Measurements from ENCODE around the gene TBC1D5. TPM values are rescaled to one million over a fixed set of nuclear protein-coding genes. Genes with fewer than 3 reads are reported as not detected.
A peak's percentile ranks its signal among the peaks of the same experiment; 100 is the strongest.

The TBC1D5 gene
- total RNA-seq, 1 donor from 2014 or later = 106 TPM

DNA sequence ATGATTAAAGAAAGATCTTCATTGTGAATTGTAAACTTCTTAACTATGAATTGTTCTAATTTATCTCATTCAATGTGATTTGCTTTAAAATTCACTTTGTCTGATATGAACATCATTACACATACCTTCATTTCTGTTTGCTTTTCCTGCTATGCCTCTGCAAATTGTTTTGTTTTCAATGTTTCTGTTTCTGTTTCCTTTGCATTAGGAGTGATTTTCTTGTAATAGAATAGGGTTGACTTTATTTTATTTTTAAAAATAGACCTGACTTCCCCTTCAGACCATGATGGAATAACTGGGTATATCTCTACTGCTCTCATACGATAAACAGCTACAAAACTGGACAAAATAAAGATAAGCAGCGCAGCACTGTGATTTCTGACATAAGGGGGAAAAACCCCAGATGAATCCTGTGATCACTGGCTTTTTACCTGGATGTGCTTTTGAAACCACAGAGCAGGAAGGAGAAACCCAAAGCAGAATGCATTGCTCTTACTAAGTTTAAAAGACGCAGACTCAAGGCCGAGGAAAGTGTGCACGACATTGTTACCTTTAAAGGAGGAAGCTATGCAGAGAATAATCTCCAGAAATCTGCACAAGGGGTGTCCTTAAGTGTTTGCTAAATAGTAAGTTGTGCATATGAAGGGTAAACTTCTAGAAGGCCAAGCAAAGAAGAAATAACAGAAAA lies 420.2 kb downstream of the TBC1D5 start:
- Mint-ChIP-seq H3K27ac (no peak overlapping the region), H3K9me3 (peaks cover 3% of the 10 kb centered on the region), H3K4me1 (peaks cover 21% of the 10 kb centered on the region), H3K36me3 (ENCODE audit: low read depth) (peaks cover 22% of the 10 kb centered on the region), H3K27me3 (no peaks in the 10 kb centered on the region), H3K4me3 (peak overlapping the region; percentile 19)
- ChIA-PET POLR2A (no interaction called here), CTCF (no interaction called here)
- ATAC-seq (ENCODE audit: low read depth) (no peak), DNase-seq (no peak)
- intact Hi-C loops (cut with micrococcal nuclease) = no loop called here
- no peak for TF ChIP-seq CTCF (IDR thresholded peaks at IDR 0.05)

DNA sequence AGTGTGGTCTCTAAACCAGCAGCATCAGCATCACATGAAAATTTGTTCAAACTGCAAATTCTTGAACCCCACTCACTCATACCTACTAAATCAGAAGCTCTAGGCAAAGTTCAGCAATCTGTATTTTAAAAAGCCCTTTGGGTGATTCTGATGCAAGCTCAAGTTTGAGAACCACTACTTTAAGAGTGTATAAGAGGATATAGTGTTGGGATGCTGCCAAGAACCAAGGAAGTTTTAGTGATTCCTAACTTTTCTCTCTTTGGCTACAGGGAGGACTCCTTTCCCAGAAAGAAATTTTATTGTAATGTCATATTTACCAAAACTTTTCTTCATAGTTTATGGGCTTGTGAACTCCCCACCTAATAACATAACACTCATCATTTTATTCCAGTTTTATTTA lies 422.2 kb downstream of the TBC1D5 start:
- no peak for TF ChIP-seq CTCF (IDR thresholded peaks at IDR 0.05)
- Mint-ChIP-seq H3K4me1 (peaks cover 21% of the 10 kb centered on the region), H3K9me3 (peaks cover 3% of the 10 kb centered on the region), H3K36me3 (ENCODE audit: low read depth) (peaks cover 36% of the 10 kb centered on the region), H3K4me3 (no peak overlapping the region), H3K27me3 (no peaks in the 10 kb centered on the region), H3K27ac (no peak overlapping the region)
- ChIA-PET POLR2A (no interaction called here), CTCF (no interaction called here)
- no peak for ATAC-seq (ENCODE audit: low read depth)
- no peak for DNase-seq
- intact Hi-C loops (cut with micrococcal nuclease) = no loop called here

DNA sequence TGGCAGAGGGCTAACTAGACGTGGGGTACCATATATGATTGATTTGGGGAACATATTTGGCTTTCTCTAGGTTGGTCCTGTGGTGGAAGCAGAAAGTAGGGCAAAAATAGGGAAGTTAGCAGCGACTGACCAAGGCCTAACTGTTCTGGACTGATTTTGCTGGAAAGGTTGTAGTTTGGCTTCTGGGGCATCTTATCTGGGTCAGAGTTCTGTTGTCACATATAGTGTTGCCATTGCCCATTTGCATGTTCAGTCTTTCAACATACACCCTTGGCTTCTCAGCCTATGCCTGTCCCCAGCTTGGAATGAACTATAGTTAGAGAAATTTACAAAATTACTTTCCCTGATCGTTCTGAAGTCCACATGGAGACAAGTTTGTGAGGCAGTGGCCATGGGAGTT lies 426.5 kb downstream of the TBC1D5 start:
- no peaks in the 10 kb centered on the region for H3K27me3 Mint-ChIP-seq
- H3K27ac Mint-ChIP-seq = no peak overlapping the region
- no peak for TF ChIP-seq CTCF (IDR thresholded peaks at IDR 0.05)
- POLR2A ChIA-PET = no interaction called here
- ATAC-seq (ENCODE audit: low read depth) = no peak
- intact Hi-C loops (cut with micrococcal nuclease) = no loop called here
- no peak overlapping the region for H3K4me3 Mint-ChIP-seq
- DNase-seq = no peak
- H3K9me3 Mint-ChIP-seq = peaks cover 3% of the 10 kb centered on the region
- CTCF ChIA-PET = no interaction called here
- H3K4me1 Mint-ChIP-seq = no peaks in the 10 kb centered on the region
- H3K36me3 Mint-ChIP-seq (ENCODE audit: low read depth) = peaks cover 40% of the 10 kb centered on the region

DNA sequence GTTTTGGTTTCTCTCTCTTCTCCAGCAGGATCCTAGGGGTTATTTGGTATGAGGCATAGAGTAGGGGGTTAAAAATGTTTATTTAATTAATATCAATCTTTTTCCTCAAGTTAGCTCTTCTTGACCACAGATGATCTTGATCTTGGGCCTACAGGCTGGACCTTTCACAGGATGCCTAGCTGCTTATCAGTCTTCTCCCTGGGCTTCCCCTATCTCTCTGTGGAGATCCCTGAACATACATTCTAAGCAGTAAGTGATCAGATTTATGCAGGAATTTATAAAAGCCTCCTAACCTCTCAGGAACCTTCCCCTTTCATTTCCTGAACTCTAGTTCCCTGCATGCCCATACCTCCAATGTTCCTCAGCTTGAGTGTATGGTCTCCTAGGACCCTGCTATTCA lies 428.3 kb downstream of the TBC1D5 start:
- intact Hi-C loops (cut with micrococcal nuclease) = no loop called here
- CTCF ChIA-PET = no interaction called here

GRCh38 chr3:17313746-17314145 lies 428.7 kb downstream of the TBC1D5 start:
- no peak for TF ChIP-seq CTCF (IDR thresholded peaks at IDR 0.05)
- ATAC-seq (ENCODE audit: low read depth) (no peak), DNase-seq (no peak)
- H3K9me3 Mint-ChIP-seq = peaks cover 3% of the 10 kb centered on the region
- POLR2A ChIA-PET = no interaction called here
- intact Hi-C loops (cut with micrococcal nuclease) = no loop called here
- H3K4me1 Mint-ChIP-seq = no peaks in the 10 kb centered on the region
- H3K36me3 Mint-ChIP-seq (ENCODE audit: low read depth) = peaks cover 23% of the 10 kb centered on the region
- CTCF ChIA-PET = no interaction called here
- H3K27ac Mint-ChIP-seq = no peak overlapping the region
- H3K4me3 Mint-ChIP-seq = no peak overlapping the region
- H3K27me3 Mint-ChIP-seq = no peaks in the 10 kb centered on the region

More for the DNA sequence above, 428.3 kb downstream of the TBC1D5 start:
- H3K4me1 Mint-ChIP-seq = no peaks in the 10 kb centered on the region
- TF ChIP-seq CTCF (IDR thresholded peaks at IDR 0.05) = no peak
- POLR2A ChIA-PET = no interaction called here
- peaks cover 27% of the 10 kb centered on the region for H3K36me3 Mint-ChIP-seq (ENCODE audit: low read depth)
- DNase-seq (no peak), ATAC-seq (ENCODE audit: low read depth) (no peak)
- H3K9me3 Mint-ChIP-seq = peaks cover 3% of the 10 kb centered on the region
- no peak overlapping the region for H3K4me3 Mint-ChIP-seq
- no peaks in the 10 kb centered on the region for H3K27me3 Mint-ChIP-seq
- H3K27ac Mint-ChIP-seq = no peak overlapping the region

Data from activated B cell treated with CpG ODN at 0.5 μM for 24 hours (primary cell).